GM18511 (cell line): ENCODE results near the gene TMPRSS2.

Experiments
- ATAC-seq: cut with Tn5 transposase; IDR thresholded peaks from one replicate; pipeline ENCODE4 v1.9.1; 2021; ENCODE audit warnings: mild to moderate bottlenecking, moderate library complexity; ENCODE audit not compliant: unreplicated experiment

Gene TMPRSS2

GRCh38 chr21:41510500-41510899 lies 2.5 kb upstream of the TMPRSS2 start:
- no peak for ATAC-seq

DNA sequence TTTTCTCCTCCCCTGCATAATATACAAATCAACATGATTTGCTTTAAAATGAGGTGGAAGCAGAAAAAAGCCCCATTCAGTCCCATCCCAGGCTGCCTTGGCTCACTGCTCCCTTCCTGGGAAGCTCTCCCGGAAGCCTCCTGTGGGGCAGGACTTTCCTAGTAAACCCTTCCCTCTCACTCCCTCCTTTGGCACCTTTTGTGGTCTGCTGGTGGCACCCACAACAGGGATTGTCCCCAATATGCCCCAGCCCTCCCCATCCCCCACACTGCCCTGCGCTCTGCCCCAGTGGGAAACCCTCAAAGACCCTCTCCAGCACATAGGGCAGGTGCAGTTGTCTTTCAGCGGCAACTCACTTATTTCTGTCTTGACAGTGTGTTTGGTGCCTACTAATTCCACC lies 1.8 kb upstream of the TMPRSS2 start:
- no peak for ATAC-seq

DNA sequence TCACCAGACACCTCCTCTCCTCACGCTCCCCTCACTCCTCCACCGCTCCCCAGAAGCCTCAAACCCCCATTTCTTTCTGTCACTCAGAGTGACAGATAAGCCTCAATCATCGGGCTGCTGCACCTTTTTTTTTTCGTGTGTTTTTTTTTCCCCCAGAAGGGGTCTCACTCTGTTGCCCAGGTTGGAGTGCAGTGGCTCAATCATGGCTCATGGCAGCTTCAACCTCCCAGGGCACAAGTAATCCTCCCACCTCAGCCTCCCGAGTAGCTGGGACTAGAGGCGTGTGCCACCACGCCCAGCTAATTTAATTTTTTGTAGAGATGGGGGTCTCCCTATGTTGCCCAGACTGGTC lies 1.2 kb upstream of the TMPRSS2 start:
- ATAC-seq, result no peak

GRCh38 chr21:41508415-41509144 lies 622 bp upstream of the TMPRSS2 start:
- ATAC-seq, result no peak

GRCh38 chr21:41506611-41507520 lies 1.1 kb downstream of the TMPRSS2 start:
- ATAC-seq, result no peak

DNA sequence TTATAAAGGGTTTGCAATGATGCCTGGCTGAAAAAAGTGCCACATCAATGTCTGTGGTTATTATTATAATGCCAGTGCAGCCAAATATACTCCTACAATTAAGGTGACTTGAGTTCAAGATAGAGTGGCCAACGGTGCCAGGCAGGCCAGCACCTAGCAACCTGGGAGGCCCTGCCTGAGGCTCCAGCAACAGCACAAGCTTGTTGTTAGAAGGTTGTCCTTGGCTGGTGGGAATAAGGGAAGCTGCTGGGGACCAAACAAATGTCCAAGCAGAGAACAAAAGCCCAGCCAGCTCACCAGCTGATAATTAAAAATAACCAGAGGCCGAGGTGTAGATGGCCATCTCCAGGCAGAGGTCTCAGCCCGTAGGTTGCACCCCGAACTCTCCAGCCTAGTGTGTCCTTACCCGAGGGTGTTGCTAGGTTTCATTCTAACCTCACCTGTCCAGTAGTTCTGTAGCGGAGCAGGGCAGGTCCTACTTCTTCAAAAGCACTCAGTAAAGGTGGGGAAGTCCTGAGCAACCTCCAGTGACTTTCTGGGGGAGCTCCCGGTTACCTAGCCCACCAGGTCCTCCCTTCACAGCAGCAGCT lies 1.9 kb downstream of the TMPRSS2 start:
- no peak for ATAC-seq

- no peak for ATAC-seq
These were observed 3.9 kb downstream of the TMPRSS2 start for GRCh38 chr21:41504030-41504429.

DNA sequence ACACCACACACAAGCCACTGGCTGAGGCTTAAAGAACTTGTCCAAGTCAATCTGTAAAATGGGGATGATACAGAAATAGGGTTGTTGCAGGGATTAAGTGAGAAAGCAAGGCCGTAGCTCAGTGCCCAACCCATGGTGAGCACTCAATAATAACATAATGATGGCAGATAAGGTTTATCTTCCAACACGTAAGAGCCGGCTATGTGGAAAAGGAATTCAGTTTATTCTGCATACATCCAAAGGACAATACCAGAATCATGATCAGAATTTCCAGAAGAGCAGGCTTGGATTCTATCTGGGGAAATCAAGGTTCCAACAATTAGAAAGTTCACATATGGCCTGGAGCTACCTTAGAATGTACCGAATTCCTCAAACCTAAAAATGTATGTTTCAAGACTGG lies 4.6 kb downstream of the TMPRSS2 start:
- ATAC-seq, result no peak

DNA sequence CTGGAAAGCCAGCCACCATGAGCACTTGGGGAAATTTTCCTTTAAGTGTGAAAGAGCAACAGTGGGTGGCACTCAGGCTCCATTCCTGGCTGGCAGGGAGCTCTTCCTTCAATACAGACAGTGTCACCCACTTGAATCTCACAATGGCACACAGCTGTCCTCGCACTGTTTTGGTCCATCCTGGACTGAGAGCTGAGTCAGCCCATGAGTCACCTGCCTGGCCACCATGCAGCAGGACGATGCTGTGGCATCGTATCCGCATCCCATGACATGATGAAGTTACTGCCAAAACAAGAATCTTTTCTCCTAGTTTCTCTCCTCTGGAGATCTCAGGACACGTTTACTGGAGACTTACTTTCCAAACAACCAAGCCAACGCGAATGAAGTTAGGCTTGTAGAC lies 6.0 kb downstream of the TMPRSS2 start:
- no peak for ATAC-seq

DNA sequence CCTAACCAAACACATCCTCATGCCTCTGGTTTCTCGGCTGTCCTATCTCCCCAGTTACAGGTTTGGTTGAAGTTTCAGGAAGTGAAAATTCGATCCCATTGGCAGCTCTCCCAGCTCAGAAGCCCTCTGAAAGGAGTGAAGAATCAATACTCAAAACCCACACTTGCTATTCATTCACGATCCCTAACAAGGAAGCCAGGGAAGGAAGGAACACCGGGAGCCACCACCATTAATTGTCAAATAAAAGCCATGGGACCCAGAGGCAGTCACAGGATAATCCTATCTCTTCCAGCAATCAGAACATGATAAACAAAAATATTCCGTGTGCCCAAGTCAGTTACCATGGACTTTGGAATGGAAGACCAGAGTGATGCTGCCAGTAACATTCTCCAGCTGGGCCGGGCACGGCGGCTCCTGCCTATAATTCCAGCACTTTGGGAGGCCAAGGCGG lies 7.0 kb downstream of the TMPRSS2 start:
- ATAC-seq, result no peak

DNA sequence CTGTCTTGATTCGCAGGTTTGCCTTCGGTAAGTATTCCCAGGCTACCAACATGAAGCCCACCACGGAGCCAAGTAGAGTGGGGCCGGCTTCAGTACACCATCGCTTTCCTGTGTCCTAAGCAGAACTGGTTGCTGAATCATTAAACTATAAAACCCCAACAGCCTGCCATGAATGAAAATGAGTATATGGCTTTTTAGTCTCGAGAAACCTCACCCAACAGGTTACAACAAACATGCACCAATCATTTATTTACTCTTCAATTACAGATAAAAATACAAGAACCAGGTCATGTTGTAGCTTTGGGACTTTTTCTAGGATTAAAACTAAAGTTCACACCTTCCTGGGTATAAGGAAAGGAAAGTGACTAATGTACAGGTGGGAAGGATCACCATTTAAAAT lies 7.6 kb downstream of the TMPRSS2 start:
- no peak for ATAC-seq

DNA sequence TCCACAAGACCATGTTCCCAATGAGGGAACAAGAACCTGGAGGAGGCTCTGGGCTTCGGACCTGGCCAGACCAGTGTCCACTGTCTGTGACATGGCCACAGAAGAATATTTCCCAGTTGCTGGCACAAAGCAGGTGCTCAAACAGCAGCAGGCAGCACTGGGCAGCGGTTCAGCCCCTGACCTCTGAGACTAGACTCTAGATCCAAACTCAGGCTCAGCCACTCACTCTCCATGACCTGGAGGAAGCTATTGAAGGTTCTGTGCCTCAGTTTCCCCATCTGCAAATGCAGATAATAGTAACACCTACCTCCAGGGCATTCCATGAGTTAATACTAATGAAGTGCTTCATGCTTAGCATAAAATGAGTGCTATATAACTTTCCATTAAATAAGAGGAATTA lies 8.0 kb downstream of the TMPRSS2 start:
- ATAC-seq, result no peak

GRCh38 chr21:41497788-41498187 lies 10.2 kb downstream of the TMPRSS2 start:
- no peak for ATAC-seq

DNA sequence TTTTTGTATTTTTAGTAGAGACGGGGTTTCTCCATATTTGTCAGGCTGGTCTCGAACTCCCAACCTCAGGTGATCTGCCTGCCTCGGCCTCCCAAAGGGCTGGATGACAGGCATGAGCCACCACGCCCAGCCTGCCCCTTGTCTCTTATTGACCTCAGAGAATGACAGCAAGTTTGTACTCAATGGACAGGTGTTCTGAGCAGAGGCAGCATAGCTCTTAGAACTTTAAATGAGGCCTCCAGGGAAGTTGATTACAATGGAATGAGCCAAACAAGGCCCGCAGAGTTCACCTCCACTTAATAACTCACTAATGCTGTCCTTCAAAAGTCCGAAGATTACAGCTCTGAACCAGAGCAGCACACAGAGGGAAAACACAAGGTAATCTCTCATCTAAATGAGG lies 10.9 kb downstream of the TMPRSS2 start:
- ATAC-seq, result no peak

DNA sequence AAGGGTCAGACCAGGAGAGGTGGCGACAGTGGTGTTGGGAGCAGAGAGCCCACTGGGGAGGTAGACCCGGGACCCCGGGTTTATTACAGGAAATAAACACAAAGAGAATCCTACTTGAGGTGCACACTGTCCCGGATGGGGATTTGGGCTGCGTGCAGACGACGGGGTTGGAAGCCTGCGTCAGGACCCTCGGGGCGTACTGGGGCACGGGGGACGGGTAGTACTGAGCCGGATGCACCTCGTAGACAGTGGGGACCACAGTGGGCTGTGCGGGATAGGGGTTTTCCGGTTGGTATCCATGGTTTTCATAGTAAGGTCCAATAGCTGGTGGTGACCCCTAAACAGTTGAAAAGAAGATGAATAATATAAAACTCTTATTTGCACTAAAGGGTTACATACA lies 13.7 kb downstream of the TMPRSS2 start:
- no peak for ATAC-seq

DNA sequence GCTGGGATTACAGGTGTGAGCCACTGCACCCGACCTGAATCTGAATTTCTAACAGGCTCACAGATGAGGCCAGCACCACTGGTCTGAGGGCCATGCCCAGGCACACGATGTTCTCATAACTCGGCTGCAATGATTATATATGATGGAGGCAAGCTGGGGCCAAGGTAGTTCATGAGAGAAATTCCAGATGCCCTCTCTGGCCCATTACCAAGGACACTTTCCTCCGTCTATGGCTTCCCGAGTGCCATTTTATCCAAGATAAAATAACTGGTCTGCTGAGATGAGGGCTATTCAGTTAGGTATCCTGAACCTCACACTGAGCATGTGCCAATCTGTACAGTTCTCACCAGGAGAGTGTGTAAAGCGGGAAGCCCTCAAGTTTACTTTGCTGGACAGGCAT lies 16.5 kb downstream of the TMPRSS2 start:
- ATAC-seq, result no peak

GRCh38 chr21:41490330-41490729 lies 17.6 kb downstream of the TMPRSS2 start:
- no peak for ATAC-seq

GRCh38 chr21:41489329-41489728 lies 18.6 kb downstream of the TMPRSS2 start:
- ATAC-seq, result no peak

- ATAC-seq, result no peak
These were observed 19.9 kb downstream of the TMPRSS2 start for GRCh38 chr21:41488080-41488479.

DNA sequence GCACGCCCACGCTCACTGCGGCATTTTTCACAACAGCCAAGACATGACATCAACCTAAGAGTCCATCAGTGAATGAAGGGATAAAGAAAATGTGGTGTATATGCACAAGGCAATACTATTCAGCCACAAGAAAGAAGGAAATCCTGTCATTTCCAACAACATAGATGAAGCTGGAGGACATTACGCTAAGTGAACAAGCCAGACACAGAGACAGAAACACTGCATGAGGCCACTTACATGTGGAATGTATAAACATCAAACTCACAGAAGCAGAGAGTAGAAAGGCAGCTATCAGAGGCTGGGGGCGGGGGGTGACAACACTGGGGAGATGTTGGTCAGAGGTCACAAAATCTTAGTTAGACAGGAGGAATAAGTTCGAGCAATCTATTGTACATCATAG lies 20.9 kb downstream of the TMPRSS2 start:
- no peak for ATAC-seq

DNA sequence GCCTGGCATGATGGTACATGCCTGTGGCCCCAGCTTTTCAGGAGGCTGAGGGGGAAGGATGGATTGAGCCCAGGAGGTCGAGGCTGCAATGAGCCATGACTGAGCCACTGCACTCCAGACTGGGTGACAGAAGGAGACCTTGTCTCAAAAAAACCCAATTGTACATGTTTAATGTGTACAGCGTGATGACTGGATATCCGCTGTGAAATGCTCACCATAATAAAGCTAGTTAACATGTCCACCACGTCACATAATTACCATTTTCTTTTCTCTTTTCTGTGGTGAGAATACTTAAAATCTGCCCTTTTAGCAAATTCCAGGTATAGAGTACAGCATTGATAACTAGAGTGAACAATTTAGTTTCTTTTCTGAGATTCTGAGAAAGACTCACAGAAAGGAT lies 24.0 kb downstream of the TMPRSS2 start:
- no peak for ATAC-seq

GRCh38 chr21:41483415-41483814 lies 24.5 kb downstream of the TMPRSS2 start:
- ATAC-seq, result no peak
